H1 (cell line): ENCODE measurements around the gene CSPG5. TPM values are rescaled to one million over a fixed set of nuclear protein-coding genes. Genes with fewer than 3 reads are reported as not detected.

Experiments
- CTCF ChIA-PET: fragments of 300-600 bp; sonication (Branson Sonifier 250); formaldehyde crosslinking; loops from one replicate; lab custom pipeline; 2021; ENCODE audit not compliant: partially characterized antibody; lab: Charles Lee
- POLR2A ChIA-PET: fragments of 300-600 bp; sonication (Branson Sonifier 250); formaldehyde crosslinking; loops from one replicate; lab custom pipeline; 2021; ENCODE audit warnings: inconsistent platforms; ENCODE audit not compliant: partially characterized antibody; lab: Charles Lee
- DNase-seq, 2 experiments: peaks; one replicate each; pipeline versions ENCODE4 v3.0.0 to v3.0.0-alpha.2; 2010 to 2022; ENCODE audit warnings: low spot score in 2 of 2, low read depth in 1 of 2, mixed read lengths in 1 of 2
- FAIRE-seq: peaks from 2 replicates; lab custom pipeline; 2011; peaks lifted over from hg19 to GRCh38; lab: Jason Lieb, UNC
- H2AFZ ChIP-seq: 2 replicates; pipeline ENCODE4 v1.8.1; 2012; ENCODE audit warnings: low read length, inconsistent platforms
- H2AK5ac ChIP-seq: 2 replicates; pipeline ENCODE4 v1.6.1; 2013; ENCODE audit warnings: low read depth, low read length
- H2BK120ac ChIP-seq: replicated peaks from 2 replicates; pipeline ENCODE3; 2013; ENCODE audit warnings: low read depth, low read length, inconsistent platforms
- H2BK12ac ChIP-seq: 2 replicates; pipeline ENCODE4 v1.6.1; 2013; ENCODE audit warnings: low read depth, low read length
- H2BK15ac ChIP-seq: 2 replicates; pipeline ENCODE4 v1.6.1; 2013; ENCODE audit warnings: low read length
- H2BK20ac ChIP-seq: 2 replicates; pipeline ENCODE4 v1.6.1; 2013; ENCODE audit warnings: low read length
- H2BK5ac ChIP-seq: 2 replicates; pipeline ENCODE4 v1.6.1; 2013; ENCODE audit warnings: low read depth, low read length
- H3K14ac ChIP-seq: 2 replicates; pipeline ENCODE4 v1.6.1; 2013; ENCODE audit warnings: inconsistent platforms; ENCODE audit not compliant: insufficient read length
- H3K18ac ChIP-seq: 2 replicates; pipeline ENCODE4 v1.6.1; 2013; ENCODE audit warnings: low read length; ENCODE audit errors: extremely low read depth
- H3K23ac ChIP-seq: 2 replicates; pipeline ENCODE4 v1.6.1; 2013; ENCODE audit warnings: inconsistent platforms; ENCODE audit not compliant: insufficient read length
- H3K23me2 ChIP-seq: 2 replicates; pipeline ENCODE4 v1.6.1; 2013; ENCODE audit warnings: low read depth, low read length
- H3K27ac ChIP-seq: 2 replicates; pipeline ENCODE4 v1.6.1; 2011; ENCODE audit warnings: low read depth, low read length, inconsistent platforms
- H3K27me3 ChIP-seq, 4 experiments: replicated peaks in 1 of 4; 1 replicate in 1 of 4; 2 replicates in 3 of 4; pipeline versions ENCODE4 v1.6.1 to v1.8.1; 2011 to 2013; ENCODE audit warnings: low read length in 3 of 4, mild to moderate bottlenecking in 3 of 4, inconsistent platforms in 2 of 4, mixed read lengths in 2 of 4, moderate library complexity in 1 of 4; ENCODE audit not compliant: control insufficient read depth in 3 of 4, insufficient read depth in 3 of 4; ENCODE audit errors: extremely low read depth in 1 of 4
- H3K36me3 ChIP-seq, 4 experiments: 2 replicates each; pipeline versions ENCODE4 v1.6.1 to v1.8.1; 2011 to 2013; ENCODE audit warnings: mild to moderate bottlenecking in 4 of 4, low read length in 3 of 4, moderate library complexity in 2 of 4, control low read depth in 1 of 4, inconsistent platforms in 1 of 4; ENCODE audit not compliant: insufficient read depth in 4 of 4, control insufficient read depth in 2 of 4
- H3K4ac ChIP-seq: replicated peaks from 2 replicates; pipeline ENCODE3; 2013; ENCODE audit warnings: low read length, low read depth, mixed read lengths, inconsistent platforms; ENCODE audit not compliant: insufficient read length
- H3K4me1 ChIP-seq, 4 experiments: replicated peaks in 1 of 4; 1 replicate in 1 of 4; 2 replicates in 3 of 4; pipeline versions ENCODE4 v1.6.1 to v1.8.1; 2011 to 2013; ENCODE audit warnings: low read length in 3 of 4, inconsistent platforms in 2 of 4, mixed read lengths in 1 of 4; ENCODE audit not compliant: insufficient read depth in 4 of 4, control insufficient read depth in 3 of 4
- H3K4me2 ChIP-seq, 2 experiments: 2 replicates each; pipeline versions ENCODE4 v1.6.1 to v1.8.1; 2011 to 2013; ENCODE audit warnings: low read depth in 2 of 2, low read length in 2 of 2, control low read depth in 1 of 2, inconsistent platforms in 1 of 2, mild to moderate bottlenecking in 1 of 2; ENCODE audit not compliant: insufficient read depth in 1 of 2
- H3K4me3 ChIP-seq, 4 experiments: fragments of 200-600, 300-600 bp in 1 of 4; sonication (generic), shearing (Covaris generic), sonication (Bioruptor Twin) in 1 of 4; 2 replicates each; pipeline versions ENCODE4 v1.5.1 to v1.8.1; 2011 to 2016; ENCODE audit warnings: low read length in 4 of 4, low read depth in 3 of 4, control low read depth in 2 of 4, inconsistent platforms in 2 of 4, mild to moderate bottlenecking in 2 of 4, mixed read lengths in 1 of 4, moderate library complexity in 1 of 4; ENCODE audit not compliant: insufficient read depth in 2 of 4; ENCODE audit errors: extremely low read depth in 1 of 4
- H3K56ac ChIP-seq: replicated peaks from 2 replicates; pipeline ENCODE3; 2013; ENCODE audit warnings: low read depth, mild to moderate bottlenecking, mixed read lengths, low read length, inconsistent platforms; ENCODE audit not compliant: insufficient read length
- H3K79me1 ChIP-seq: 2 replicates; pipeline ENCODE4 v1.6.1; 2013; ENCODE audit warnings: low read depth, low read length, control low read depth
- H3K79me2 ChIP-seq, 2 experiments: 2 replicates each; pipeline versions ENCODE4 v1.6.1 to v1.8.1; 2012 to 2013; ENCODE audit warnings: low read length in 2 of 2, mild to moderate bottlenecking in 2 of 2, inconsistent platforms in 1 of 2; ENCODE audit not compliant: insufficient read depth in 2 of 2, control insufficient read depth in 1 of 2
- H3K9ac ChIP-seq, 4 experiments: replicated peaks in 1 of 4; 1 replicate in 1 of 4; 2 replicates in 3 of 4; pipeline versions ENCODE4 v1.6.1 to v1.8.1; 2011 to 2013; ENCODE audit warnings: low read depth in 3 of 4, low read length in 3 of 4, control low read depth in 2 of 4, mild to moderate bottlenecking in 2 of 4, moderate library complexity in 2 of 4, inconsistent platforms in 1 of 4; ENCODE audit errors: extremely low read depth in 1 of 4
- H3K9me3 ChIP-seq, 2 experiments: 2 replicates each; pipeline versions ENCODE4 v1.6.1 to v1.8.1; 2012 to 2013; ENCODE audit warnings: mild to moderate bottlenecking in 2 of 2, moderate library complexity in 2 of 2, control low read depth in 1 of 2, inconsistent platforms in 1 of 2, low read depth in 1 of 2, low read length in 1 of 2, mixed read lengths in 1 of 2; ENCODE audit not compliant: insufficient read depth in 2 of 2
- H4K20me1 ChIP-seq, 2 experiments: replicated peaks in 1 of 2; 2 replicates each; pipeline versions ENCODE3 to v1.8.1; 2011 to 2013; ENCODE audit warnings: inconsistent platforms in 2 of 2, low read length in 2 of 2, mild to moderate bottlenecking in 1 of 2; ENCODE audit not compliant: insufficient read depth in 2 of 2, control insufficient read depth in 1 of 2
- H4K5ac ChIP-seq: 2 replicates; pipeline ENCODE4 v1.6.1; 2013; ENCODE audit warnings: low read length, low read depth, mixed read lengths, inconsistent platforms; ENCODE audit not compliant: insufficient read length
- H4K8ac ChIP-seq: 2 replicates; pipeline ENCODE4 v1.8.0; 2013; ENCODE audit warnings: mild to moderate bottlenecking, moderate library complexity, low read length, inconsistent platforms; ENCODE audit not compliant: insufficient read depth; ENCODE audit errors: extremely low read depth
- H4K91ac ChIP-seq: replicated peaks from 2 replicates; pipeline ENCODE3; 2013; ENCODE audit warnings: low read length, mixed read lengths, inconsistent platforms; ENCODE audit not compliant: insufficient read length
- BACH1 ChIP-seq: IDR thresholded peaks from 2 replicates; pipeline ENCODE4 v1.6.1; 2012; ENCODE audit warnings: low read length, improper control_type of control experiment
- EZH2 ChIP-seq: fragments of 200-600 bp; sonication (generic); IDR thresholded peaks from 2 replicates; pipeline ENCODE4 v1.7.1; 2012; ENCODE audit warnings: low read depth, mild to moderate bottlenecking, moderate library complexity, low read length, inconsistent platforms; ENCODE audit not compliant: severe bottlenecking
- JUND ChIP-seq: IDR thresholded peaks from 2 replicates; pipeline ENCODE4 v1.6.1; 2011; ENCODE audit warnings: mild to moderate bottlenecking, improper control_type of control experiment, low read length
- WGBS, 2 experiments: shearing (Covaris generic) in 1 of 2; methylation state at CpG; one replicate each; pipeline versions ENCODE4 v1.1.6 to v1.1.7; 2013 to 2015; ENCODE audit warnings: low lambda C conversion rate in 2 of 2, mixed read lengths in 2 of 2, inconsistent platforms in 1 of 2, low coverage in 1 of 2, missing lambda C conversion rate in 1 of 2; ENCODE audit not compliant: insufficient replicate concordance in 2 of 2, insufficient coverage in 1 of 2, insufficient read length in 1 of 2; ENCODE audit errors: extremely low coverage in 1 of 2, missing lambda C conversion rate in 1 of 2; 5-methylcytosine and 5-hydroxymethylcytosine counted together
- polyA plus RNA-seq, 7 experiments: library from polyadenylated mRNA; depleted of rRNA in 3 of 7; stranded (reverse) in 5 of 7; unstranded in 2 of 7; fragments of >200 nt in 5 of 7; fragments of 200-250 nt in 2 of 7; gene quantifications; 1 replicate in 5 of 7; 2 replicates in 1 of 7; 4 replicates in 1 of 7; pipeline versions ENCODE4 v1.2.1 to v1.2.3, GENCODE V29; 2011 to 2013; ENCODE audit warnings: missing spikeins in 2 of 7, mixed read lengths in 2 of 7
- total RNA-seq: library from RNA; stranded (reverse); fragmentation: NEBNext Ultra II Directional; extraction: Animal tissue kit (Norgen Biotek cat#: 25700); gene quantifications from 2 replicates; pipeline ENCODE4 v1.2.1, GENCODE V29; 2021

CSPG5 gene
- total and polyA plus RNA-seq, 2 of the 8 experiments (the other 6 are each of a cell fraction or from before 2014, with no cell fraction given) = 2.1 to 7.4 TPM

DNA sequence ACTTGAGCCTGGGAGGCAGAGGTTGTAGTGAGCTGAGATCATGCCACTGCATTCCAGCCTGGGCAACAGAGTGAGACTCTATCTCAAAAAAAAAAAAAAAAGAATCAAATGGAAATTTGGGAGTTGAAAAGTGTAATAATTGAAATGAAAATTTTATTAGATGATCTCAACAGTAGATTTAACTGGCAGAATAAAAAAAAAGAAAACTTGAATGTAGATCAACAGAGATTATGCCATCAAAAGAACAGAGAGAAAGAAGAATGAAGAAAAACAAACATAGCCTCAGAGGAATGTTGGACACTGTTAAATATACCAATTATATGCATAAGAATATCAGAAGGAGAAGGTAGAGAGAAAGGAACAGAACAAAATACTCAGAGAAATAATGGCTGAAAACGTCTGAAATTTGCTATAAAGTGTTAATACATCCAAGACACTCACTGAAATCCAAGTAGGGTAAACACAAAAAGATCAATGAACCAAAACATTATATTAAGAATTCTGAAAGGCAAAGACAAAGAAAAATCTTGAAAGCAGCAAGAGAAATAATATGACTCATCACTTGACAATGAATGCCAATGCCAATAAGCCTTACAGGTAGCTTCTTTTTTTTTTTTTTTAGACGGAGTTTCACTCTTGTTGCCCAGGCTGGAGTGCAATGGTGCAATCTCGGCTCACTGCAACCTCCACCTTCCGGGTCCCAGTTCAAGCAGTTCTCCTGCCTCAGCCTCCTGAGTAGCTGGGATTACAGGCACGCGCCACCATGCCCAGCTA lies 50.5 kb downstream of the CSPG5 start:
- H3K4me2 ChIP-seq = no peak overlapping the region
- ChIA-PET CTCF (interaction anchor here (1.1 kb wide), 1 partner anchor 103 kb away, joined by 3 read pairs; no protein-coding TSS in a partner anchor), POLR2A (no interaction called here)
- H3K23me2 ChIP-seq = no peaks in the 10 kb centered on the region
- H3K56ac ChIP-seq = no peak overlapping the region
- H3K14ac ChIP-seq = no peak overlapping the region
- H3K4me1 ChIP-seq = no peaks in the 10 kb centered on the region
- no peak overlapping the region for H2BK15ac ChIP-seq
- no peak overlapping the region for H2BK12ac ChIP-seq
- no peaks in the 10 kb centered on the region for H3K79me1 ChIP-seq
- WGBS, 2 experiments = 94% methylated on average over 4 of the region's 6 CpGs; no CpG with 5 or more reads in 1 of the 2 experiments
- H3K9ac ChIP-seq = no peak overlapping the region
- H4K91ac ChIP-seq = no peak overlapping the region
- no peak overlapping the region for H4K8ac ChIP-seq
- no peak overlapping the region for H2AK5ac ChIP-seq
- peaks cover 0 to 4% (median 3%) of the 10 kb centered on the region in 4 experiments; a peak in 5 of 7 replicates for H3K27me3 ChIP-seq
- no peaks in the 10 kb centered on the region for H3K79me2 ChIP-seq
- H4K20me1 ChIP-seq = no peaks in the 10 kb centered on the region
- H2BK5ac ChIP-seq = no peak overlapping the region
- no peak overlapping the region for H3K18ac ChIP-seq
- H3K4me3 ChIP-seq = no peak overlapping the region
- no peak for TF ChIP-seq JUND
- TF ChIP-seq EZH2 = no peak
- TF ChIP-seq BACH1 = no peak
- no peak overlapping the region for H2BK120ac ChIP-seq
- no peak overlapping the region for H2AFZ ChIP-seq
- no peak overlapping the region for H3K4ac ChIP-seq
- DNase-seq (no peak), FAIRE-seq (no peak)
- H3K27ac ChIP-seq = no peak overlapping the region
- no peaks in the 10 kb centered on the region for H3K36me3 ChIP-seq
- no peak overlapping the region for H2BK20ac ChIP-seq
- no peak overlapping the region for H3K23ac ChIP-seq
- no peaks in the 10 kb centered on the region for H3K9me3 ChIP-seq
- no peak overlapping the region for H4K5ac ChIP-seq
